ENCODE measurements around the gene CEBPE. TPM values are rescaled to one million over a fixed set of nuclear protein-coding genes. Genes with fewer than 3 reads are reported as not detected.

CEBPE gene
- total RNA-seq, 1 donor from 2014 or later: not detected

DNA sequence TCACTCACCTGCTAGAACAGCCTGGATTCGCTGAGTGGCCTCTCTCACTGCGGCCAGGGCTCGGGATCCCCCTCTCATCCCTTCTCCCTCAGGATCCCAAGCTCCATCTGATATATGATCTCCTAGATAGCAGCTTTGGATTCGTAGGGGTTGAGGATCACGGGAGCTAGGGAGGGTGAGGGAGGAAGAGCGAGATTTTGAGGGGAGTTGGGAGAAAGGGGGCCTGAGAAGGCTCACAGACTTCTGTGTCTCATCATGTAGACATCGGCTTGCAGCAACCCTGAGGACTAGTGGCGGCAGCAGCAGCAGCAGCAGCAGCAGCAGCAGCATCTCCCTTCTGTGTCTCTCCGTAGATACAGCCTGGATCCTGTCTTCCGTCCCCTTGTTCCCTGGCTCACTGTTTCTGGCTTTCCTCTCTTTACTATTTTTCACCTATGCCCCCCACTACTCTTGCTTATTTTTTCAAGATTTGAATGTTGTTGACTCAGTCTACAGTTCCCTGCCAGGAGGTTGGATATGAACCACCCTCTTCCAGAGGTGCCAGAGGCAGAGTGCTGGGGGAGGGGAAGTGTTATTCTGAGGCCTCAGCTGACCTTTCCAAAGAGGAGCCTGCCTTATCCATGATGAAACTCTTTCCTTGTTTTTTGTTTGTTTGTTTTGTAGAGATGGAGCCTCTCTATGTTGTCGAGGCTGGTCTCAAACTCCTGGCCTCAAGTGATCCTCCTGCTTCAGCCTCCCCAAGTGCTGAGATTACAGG lies 14.3 kb downstream of the CEBPE start, which contains the start of gene CIROP:
Gene CIROP (minus strand): TSS at position 399 of the 757 bp plus-strand sequence. CDS start 69 bp downstream, at position 330.
- H3K27me3 ChIP-seq (ENCODE audit: low read depth): peaks cover under 1% of the 10 kb centered on the region
- no peak for DNase-seq
- H3K4me1 ChIP-seq: peaks cover 5% of the 10 kb centered on the region
- no peaks in the 10 kb centered on the region for H3K36me3 ChIP-seq
- intact Hi-C loops (cut with micrococcal nuclease): no loop called here
- H3K4me3 ChIP-seq: no peak within 1 kb of the TSS
- H3K9me3 ChIP-seq (replicated peaks): no peaks in the 10 kb centered on the region
- TF ChIP-seq, protein P1, sequence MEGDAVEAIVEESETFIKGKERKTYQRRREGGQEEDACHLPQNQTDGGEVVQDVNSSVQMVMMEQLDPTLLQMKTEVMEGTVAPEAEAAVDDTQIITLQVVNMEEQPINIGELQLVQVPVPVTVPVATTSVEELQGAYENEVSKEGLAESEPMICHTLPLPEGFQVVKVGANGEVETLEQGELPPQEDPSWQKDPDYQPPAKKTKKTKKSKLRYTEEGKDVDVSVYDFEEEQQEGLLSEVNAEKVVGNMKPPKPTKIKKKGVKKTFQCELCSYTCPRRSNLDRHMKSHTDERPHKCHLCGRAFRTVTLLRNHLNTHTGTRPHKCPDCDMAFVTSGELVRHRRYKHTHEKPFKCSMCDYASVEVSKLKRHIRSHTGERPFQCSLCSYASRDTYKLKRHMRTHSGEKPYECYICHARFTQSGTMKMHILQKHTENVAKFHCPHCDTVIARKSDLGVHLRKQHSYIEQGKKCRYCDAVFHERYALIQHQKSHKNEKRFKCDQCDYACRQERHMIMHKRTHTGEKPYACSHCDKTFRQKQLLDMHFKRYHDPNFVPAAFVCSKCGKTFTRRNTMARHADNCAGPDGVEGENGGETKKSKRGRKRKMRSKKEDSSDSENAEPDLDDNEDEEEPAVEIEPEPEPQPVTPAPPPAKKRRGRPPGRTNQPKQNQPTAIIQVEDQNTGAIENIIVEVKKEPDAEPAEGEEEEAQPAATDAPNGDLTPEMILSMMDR (IDR thresholded peaks at IDR 0.05; ENCODE audit: borderline replicate concordance): no peak
- no peak within 1 kb of the TSS for H3K27ac ChIP-seq (replicated peaks)

DNA sequence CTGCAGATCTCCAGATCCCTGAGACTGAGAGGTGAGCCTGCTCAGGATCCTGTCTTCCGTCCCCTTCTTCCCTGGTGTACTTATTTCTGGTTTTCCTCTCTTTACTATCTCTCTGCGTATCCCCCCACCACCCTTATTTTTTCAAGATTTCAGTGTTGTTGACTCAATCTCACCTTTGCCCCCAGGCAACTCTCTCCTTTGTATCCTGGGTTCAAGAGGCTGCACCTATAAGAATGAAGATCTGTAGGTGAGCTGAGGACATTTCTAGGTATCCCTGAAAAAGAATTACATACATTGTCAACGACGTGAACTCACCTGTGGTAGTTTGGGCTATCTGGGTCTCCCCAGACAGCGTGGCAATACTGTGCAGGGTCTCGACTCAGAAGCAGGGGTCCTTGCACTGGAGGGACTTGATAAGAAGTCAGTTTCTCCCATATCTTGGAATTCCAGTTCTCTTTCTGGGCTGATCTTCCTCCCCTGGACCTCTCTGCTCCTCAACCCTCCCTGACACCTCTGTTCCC lies 14.9 kb downstream of the CEBPE start:
- intact Hi-C loops (cut with micrococcal nuclease): no loop called here
- Histone ChIP-seq H3K4me1 (peaks cover 11% of the 10 kb centered on the region), H3K27me3 (ENCODE audit: low read depth) (no peaks in the 10 kb centered on the region), H3K4me3 (no peak overlapping the region), H3K9me3 (replicated peaks) (no peaks in the 10 kb centered on the region), H3K27ac (replicated peaks) (no peak overlapping the region), H3K36me3 (no peaks in the 10 kb centered on the region)
- TF ChIP-seq, protein P1 (IDR thresholded peaks at IDR 0.05; ENCODE audit: borderline replicate concordance): no peak
- DNase-seq: no peak

DNA sequence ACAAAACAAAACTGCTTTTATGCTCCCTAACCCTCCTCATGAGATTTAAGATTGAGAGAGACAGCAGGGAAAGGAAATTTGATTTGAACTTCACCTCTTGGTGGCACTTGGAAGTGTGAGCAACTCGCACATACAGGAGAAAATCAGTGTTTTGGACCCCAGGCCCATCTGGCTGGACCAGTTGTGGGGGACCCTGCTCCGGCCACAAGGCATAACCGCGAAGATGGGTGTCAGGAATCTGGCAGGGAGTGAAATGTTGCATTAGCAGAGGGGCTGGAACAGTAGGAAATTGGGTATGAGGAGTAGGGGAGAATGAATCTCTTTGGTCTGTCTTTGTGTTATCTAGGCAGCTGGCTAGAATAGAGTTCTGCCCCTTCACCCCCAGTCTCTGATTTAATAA lies 15.5 kb downstream of the CEBPE start:
- H3K9me3 ChIP-seq (replicated peaks): no peaks in the 10 kb centered on the region
- no peak for DNase-seq
- H3K27me3 ChIP-seq (ENCODE audit: low read depth): no peaks in the 10 kb centered on the region
- peaks cover 16% of the 10 kb centered on the region for H3K4me1 ChIP-seq
- no peak overlapping the region for H3K4me3 ChIP-seq
- peaks cover 3% of the 10 kb centered on the region for H3K36me3 ChIP-seq
- H3K27ac ChIP-seq (replicated peaks): no peak overlapping the region
- intact Hi-C loops (cut with micrococcal nuclease): no loop called here
- TF ChIP-seq, protein P1 (IDR thresholded peaks at IDR 0.05; ENCODE audit: borderline replicate concordance): no peak

DNA sequence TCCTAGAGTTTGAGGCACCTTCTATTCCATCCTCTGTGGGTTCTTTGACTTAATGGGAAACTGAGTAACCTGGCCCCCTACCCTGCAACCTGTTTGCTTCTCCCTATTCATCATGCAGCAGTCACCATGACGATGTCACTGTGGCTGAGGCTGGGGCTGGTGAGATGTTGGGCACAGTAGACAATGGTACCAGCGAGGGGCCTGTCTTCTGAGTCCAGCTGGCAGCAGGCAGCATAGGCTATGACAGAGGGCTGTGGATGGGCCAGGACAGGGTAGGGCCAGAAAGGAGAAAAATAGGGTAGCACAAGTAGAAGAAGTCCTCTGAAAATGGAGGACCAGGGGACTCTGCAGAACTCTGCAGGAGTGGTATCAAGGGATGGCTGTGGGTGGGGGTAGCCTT lies 16.3 kb downstream of the CEBPE start:
- Histone ChIP-seq H3K4me1 (peaks cover 24% of the 10 kb centered on the region), H3K9me3 (replicated peaks) (no peaks in the 10 kb centered on the region), H3K4me3 (no peak overlapping the region), H3K36me3 (peaks cover 11% of the 10 kb centered on the region), H3K27ac (replicated peaks) (no peak overlapping the region), H3K27me3 (ENCODE audit: low read depth) (no peaks in the 10 kb centered on the region)
- intact Hi-C loops (cut with micrococcal nuclease): no loop called here
- TF ChIP-seq, protein P1 (IDR thresholded peaks at IDR 0.05; ENCODE audit: borderline replicate concordance): no peak
- DNase-seq: no peak

DNA sequence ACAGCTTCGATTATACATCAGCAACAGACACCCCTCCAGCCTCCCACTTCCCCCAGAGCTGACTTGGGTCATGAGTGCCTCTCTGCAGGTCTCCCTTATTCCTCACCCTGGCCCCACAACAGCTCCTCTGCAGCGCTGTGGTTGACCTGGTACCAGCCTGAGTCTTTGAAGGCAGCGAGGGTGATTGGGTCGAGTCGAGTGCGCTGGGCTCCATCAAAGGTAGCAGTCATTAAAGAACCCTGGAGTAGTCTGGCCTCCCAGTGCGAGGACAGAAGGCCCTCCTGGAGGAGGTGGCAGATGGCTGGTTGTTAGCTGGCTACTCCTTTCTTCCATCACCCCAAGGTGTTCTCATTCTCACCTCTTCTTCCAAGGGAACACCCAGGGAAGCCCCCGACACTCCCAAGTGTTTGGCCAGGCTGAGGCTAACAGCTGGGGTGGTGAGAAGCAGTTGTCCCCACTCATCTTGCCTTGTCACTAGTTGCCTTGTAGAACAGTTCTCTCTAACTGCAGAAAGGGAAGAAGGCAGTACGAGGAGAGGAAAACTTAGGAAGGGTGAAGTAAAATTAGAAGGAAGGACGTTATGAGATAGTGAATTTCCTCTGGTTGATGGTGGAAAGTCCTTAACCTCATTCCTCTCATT lies 16.9 kb downstream of the CEBPE start:
- intact Hi-C loops (cut with micrococcal nuclease): no loop called here
- Histone ChIP-seq H3K4me3 (no peak overlapping the region), H3K27me3 (ENCODE audit: low read depth) (no peaks in the 10 kb centered on the region), H3K9me3 (replicated peaks) (no peaks in the 10 kb centered on the region), H3K36me3 (peaks cover 14% of the 10 kb centered on the region), H3K4me1 (peaks cover 31% of the 10 kb centered on the region), H3K27ac (replicated peaks) (no peak overlapping the region)
- TF ChIP-seq, protein P1 (IDR thresholded peaks at IDR 0.05; ENCODE audit: borderline replicate concordance): no peak
- DNase-seq: no peak
